ENCODE results near the gene SETDB2. TPM values are rescaled to one million over a fixed set of nuclear protein-coding genes. Genes with fewer than 3 reads are reported as not detected.

Gene SETDB2
- total and polyA plus RNA-seq, 2 donors (not counting 3 experiments of a cell fraction or from before 2014, with no cell fraction given) = 1.5 to 5.6 TPM

- H3K4me1 ChIP-seq (ENCODE audit: control insufficient read depth, extremely low read depth, insufficient read depth, low read length) = no peaks in the 10 kb centered on the region
- no peak overlapping the region for H3K4me2 ChIP-seq (ENCODE audit: insufficient read depth, low read length)
- H3K9me1 ChIP-seq (replicated peaks; ENCODE audit: control insufficient read depth, extremely low read depth, insufficient read depth, low read length) = no peaks in the 10 kb centered on the region
- H3K27me3 ChIP-seq (ENCODE audit: control insufficient read depth in 2 of 2, insufficient read depth in 2 of 2, low read length in 2 of 2) = no peaks in the 10 kb centered on the region
- H2AFZ ChIP-seq (ENCODE audit: low read depth, low read length) = no peak overlapping the region
- FAIRE-seq (no peak), DNase-seq (ENCODE audit: low read depth, low spot score) (no peak)
- intact Hi-C loops (cut with micrococcal nuclease) (no loop called here), dilution Hi-C loops (cut with MboI; ENCODE audit: extremely low pct_ligation_motif_present, low sequenced_read_pairs) (no loop called here)
- H3K9ac ChIP-seq (replicated peaks; ENCODE audit: extremely low read depth, insufficient read depth, low read length) = no peak overlapping the region
- H3K36me3 ChIP-seq (ENCODE audit: control insufficient read depth in 2 of 2, extremely low read depth in 1 of 2, insufficient read depth in 2 of 2, low read length in 2 of 2) = peaks cover 0 to 6% of the 10 kb centered on the region in 2 experiments
- CTCF ChIA-PET = no interaction called here
- POLR2A ChIA-PET = no interaction called here
- no peak for TF ChIP-seq MAX (IDR thresholded peaks at IDR 0.05; ENCODE audit: insufficient read depth, insufficient read length)
- no peak for TF ChIP-seq MYC (IDR thresholded peaks at IDR 0.05; ENCODE audit: low read depth, low read length)
- no peak for TF ChIP-seq CTCF (IDR thresholded peaks at IDR 0.05; ENCODE audit: extremely low read depth in 1 of 2, insufficient read depth in 1 of 2, low read depth in 1 of 2, low read length in 2 of 2)
- no peak for TF ChIP-seq GATA2 (IDR thresholded peaks at IDR 0.05; ENCODE audit: insufficient read depth, insufficient read length, low read depth, low read length)
- TF ChIP-seq POLR2AphosphoS5 (IDR thresholded peaks at IDR 0.05; ENCODE audit: insufficient read depth, low read depth, low read length) = no peak
- TF ChIP-seq EZH2 (IDR thresholded peaks at IDR 0.05; ENCODE audit: borderline replicate concordance, low read depth, low read length, severe bottlenecking) = no peak
- no peak for TF ChIP-seq JUN (IDR thresholded peaks at IDR 0.05; ENCODE audit: borderline replicate concordance, insufficient read depth, insufficient read length, low read depth)
- TF ChIP-seq POLR2A (IDR thresholded peaks at IDR 0.05; ENCODE audit: low read depth, low read length) = no peak
- no peak for TF ChIP-seq FOS (IDR thresholded peaks at IDR 0.05; ENCODE audit: borderline replicate concordance, insufficient read depth, low read length)
- H4K20me1 ChIP-seq (replicated peaks; ENCODE audit: control insufficient read depth, extremely low read depth, insufficient read depth, low read length) = no peaks in the 10 kb centered on the region
- no peak overlapping the region for H3K27ac ChIP-seq (ENCODE audit: insufficient read depth, low read depth, low read length)
- H3K79me2 ChIP-seq (ENCODE audit: control insufficient read depth, insufficient read depth, low read length) = no peaks in the 10 kb centered on the region
- H3K9me3 ChIP-seq (replicated peaks; ENCODE audit: control insufficient read depth, insufficient read depth, low read length) = no peaks in the 10 kb centered on the region
- H3K4me3 ChIP-seq (replicated peaks in 1 of 3; ENCODE audit: insufficient read depth in 1 of 3, low read depth in 1 of 3, low read length in 3 of 3) = no peak overlapping the region
- TSS peak; percentile 17 for BruUV-seq (replicated peaks)
These were observed 89.7 kb downstream of the SETDB2 start for GRCh38 chr13:49533591-49534269.
